SK-N-DZ (cell line): Measurements from ENCODE around the gene WNT4.
A peak's percentile ranks its signal among the peaks of the same experiment; 100 is the strongest.

Source experiments
- DNase-seq: peaks from one replicate; pipeline ENCODE4 v3.0.0-alpha.2; 2015; ENCODE audit warnings: low spot score

WNT4 gene

GRCh38 chr1:22164841-22165808 lies 22.2 kb upstream of the WNT4 start:
- DNase-seq = no peak

- DNase-seq = no peak
These were observed 20.7 kb upstream of the WNT4 start for GRCh38 chr1:22163564-22163963.

GRCh38 chr1:22163137-22163536 lies 20.2 kb upstream of the WNT4 start:
- DNase-seq = no peak

- DNase-seq = no peak
These were observed 17.0 kb upstream of the WNT4 start for GRCh38 chr1:22159891-22160290.

- no peak for DNase-seq
These were observed 15.8 kb upstream of the WNT4 start for GRCh38 chr1:22158654-22159053.

GRCh38 chr1:22157359-22157966 lies 14.6 kb upstream of the WNT4 start:
- no peak for DNase-seq

GRCh38 chr1:22155517-22155916 lies 12.6 kb upstream of the WNT4 start:
- DNase-seq = no peak

GRCh38 chr1:22154626-22155025 lies 11.7 kb upstream of the WNT4 start:
- DNase-seq = no peak

- DNase-seq = no peak
These were observed 11.0 kb upstream of the WNT4 start for GRCh38 chr1:22153660-22154437.

GRCh38 chr1:22150923-22151322 lies 8.0 kb upstream of the WNT4 start:
- DNase-seq = no peak

- no peak for DNase-seq
These were observed 407 bp downstream of the WNT4 start for GRCh38 chr1:22142315-22143064.

- peak; percentile 36 for DNase-seq
These were observed 1.2 kb downstream of the WNT4 start for GRCh38 chr1:22141554-22142314.

- DNase-seq = no peak
These were observed 2.2 kb downstream of the WNT4 start for GRCh38 chr1:22140694-22141093.

- DNase-seq = no peak
These were observed 3.1 kb downstream of the WNT4 start for GRCh38 chr1:22139817-22140216.

GRCh38 chr1:22139066-22139594 lies 3.8 kb downstream of the WNT4 start:
- no peak for DNase-seq

GRCh38 chr1:22137004-22137720 lies 5.7 kb downstream of the WNT4 start:
- DNase-seq = no peak

GRCh38 chr1:22133931-22134324 lies 9.0 kb downstream of the WNT4 start:
- DNase-seq = no peak

- DNase-seq = no peak
These were observed 9.5 kb downstream of the WNT4 start for GRCh38 chr1:22133247-22133930.
